B cell (primary cell): ENCODE measurements around the gene KRR1. TPM values are rescaled to one million over a fixed set of nuclear protein-coding genes. Genes with fewer than 3 reads are reported as not detected.
"Not testable (repeated sequence)": the region's sequence is repeated elsewhere in the genome, so short reads cannot be mapped to it uniquely, and the experiment has no call there.

Source experiments
- ATAC-seq: fragments of 200-7000 bp; cut with Tn5 transposase; one replicate; pipeline ENCODE4 v1.10.0; 2021; ENCODE audit warnings: low read depth, mild to moderate bottlenecking, moderate number of reproducible peaks, moderate library complexity
- CTCF ChIA-PET: fragments of 350-600 bp; sonication (Branson Sonifier 250); formaldehyde crosslinking; loops from one replicate; lab custom pipeline; 2021; ENCODE audit warnings: antibody characterized with exemption, inconsistent platforms; lab: Charles Lee
- POLR2A ChIA-PET: fragments of 350-600 bp; sonication (Branson Sonifier 250); formaldehyde crosslinking; loops from one replicate; lab custom pipeline; 2021; ENCODE audit warnings: antibody characterized with exemption; lab: Charles Lee
- DNase-seq: peaks from one replicate; pipeline ENCODE4 v3.0.0; 2013
- H2AFZ ChIP-seq: 2 replicates; pipeline ENCODE4 v1.6.1; 2012; ENCODE audit warnings: mild to moderate bottlenecking, low read depth, low read length; ENCODE audit not compliant: insufficient read depth, poor library complexity, severe bottlenecking
- H3K27ac ChIP-seq, 2 donors: 1 replicate in 1 of 2; 2 replicates in 1 of 2; pipeline ENCODE4 v1.5.1; 2012 to 2013; ENCODE audit warnings: low read length in 2 of 2, mild to moderate bottlenecking in 2 of 2, moderate library complexity in 1 of 2
- H3K27me3 ChIP-seq, 4 experiments: fragments of 200-600 bp in 1 of 4; sonication (generic) in 1 of 4; replicated peaks in 1 of 4; 1 replicate in 2 of 4; 2 replicates in 2 of 4; pipeline versions ENCODE4 v1.6.1 to v1.7.0; 2013 to 2016; ENCODE audit warnings: low read length in 3 of 4, mild to moderate bottlenecking in 2 of 4, mixed read lengths in 1 of 4, moderate library complexity in 1 of 4; ENCODE audit not compliant: insufficient read depth in 4 of 4, control insufficient read depth in 3 of 4; ENCODE audit errors: control extremely low read depth in 1 of 4
- H3K36me3 ChIP-seq, 2 experiments: replicated peaks in 1 of 2; 1 replicate in 1 of 2; 2 replicates in 1 of 2; pipeline versions ENCODE4 v1.6.1 to v1.7.1; 2013; ENCODE audit warnings: low read length in 1 of 2; ENCODE audit not compliant: insufficient read depth in 2 of 2, control insufficient read depth in 1 of 2; ENCODE audit errors: control extremely low read depth in 1 of 2, extremely low read depth in 1 of 2
- H3K4me1 ChIP-seq, 2 donors: fragments of 200-600 bp in 1 of 2; sonication (generic) in 1 of 2; 1 replicate in 1 of 2; 2 replicates in 1 of 2; pipeline versions ENCODE4 v1.5.1 to v1.6.1; 2013 to 2017; ENCODE audit warnings: low read length in 2 of 2; ENCODE audit not compliant: control insufficient read depth in 2 of 2, insufficient read depth in 2 of 2
- H3K4me2 ChIP-seq: replicated peaks from 2 replicates; pipeline ENCODE3; 2012; ENCODE audit warnings: mild to moderate bottlenecking, low read depth, low read length; ENCODE audit not compliant: poor library complexity, severe bottlenecking
- H3K4me3 ChIP-seq, 5 experiments: fragments of 200-600 bp in 1 of 5; sonication (generic) in 1 of 5; 1 replicate in 3 of 5; 2 replicates in 2 of 5; pipeline versions ENCODE4 v1.5.1 to v1.7.0; 2011 to 2016; ENCODE audit warnings: low read length in 4 of 5, mild to moderate bottlenecking in 4 of 5, low read depth in 2 of 5, control low read depth in 1 of 5, moderate library complexity in 1 of 5; ENCODE audit not compliant: insufficient read depth in 1 of 5; ENCODE audit errors: control extremely low read depth in 1 of 5, extremely low read depth in 1 of 5
- H3K79me2 ChIP-seq: fragments of 200-600 bp; sonication (generic); one replicate; pipeline ENCODE4 v1.6.0; 2016; ENCODE audit warnings: low read length; ENCODE audit not compliant: control insufficient read depth, insufficient read depth
- H3K9ac ChIP-seq: fragments of 200-600 bp; sonication (generic); 2 replicates; pipeline ENCODE4 v1.6.1; 2017; ENCODE audit warnings: mild to moderate bottlenecking, low read length, moderate library complexity
- H3K9me3 ChIP-seq, 3 donors: one replicate each; pipeline versions ENCODE4 v1.6.1 to v1.7.1; 2013; ENCODE audit warnings: low read length in 2 of 3; ENCODE audit not compliant: control insufficient read depth in 2 of 3, insufficient read depth in 1 of 3; ENCODE audit errors: control extremely low read depth in 1 of 3
- H4K20me1 ChIP-seq: 2 replicates; pipeline ENCODE4 v1.6.0; 2012; ENCODE audit warnings: mild to moderate bottlenecking, low read length; ENCODE audit not compliant: insufficient read depth, control insufficient read depth, poor library complexity, severe bottlenecking
- H3K27ac Mint-ChIP-seq: one replicate; pipeline ENCODE4 v1.8.0; 2021; ENCODE audit warnings: mixed read lengths
- H3K27me3 Mint-ChIP-seq: one replicate; pipeline ENCODE4 v1.8.0; 2021; ENCODE audit warnings: mixed read lengths
- H3K4me1 Mint-ChIP-seq: one replicate; pipeline ENCODE4 v1.8.0; 2021; ENCODE audit warnings: mixed read lengths
- H3K4me3 Mint-ChIP-seq: one replicate; pipeline ENCODE4 v1.8.0; 2021; ENCODE audit warnings: mixed read lengths
- H3K9me3 Mint-ChIP-seq: one replicate; pipeline ENCODE4 v1.8.0; 2022; ENCODE audit warnings: mixed read lengths; ENCODE audit not compliant: insufficient read depth
- EZH2 ChIP-seq: IDR thresholded peaks from 2 replicates; pipeline ENCODE4 v1.6.1; 2012; ENCODE audit warnings: borderline replicate concordance, low read depth, mild to moderate bottlenecking, moderate library complexity, low read length; ENCODE audit not compliant: insufficient read depth, poor library complexity, severe bottlenecking
- WGBS: methylation state at CpG from one replicate; pipeline ENCODE4 v1.1.5; 2013; ENCODE audit warnings: missing lambda C conversion rate; ENCODE audit not compliant: insufficient coverage; 5-methylcytosine and 5-hydroxymethylcytosine counted together
- intact Hi-C: fragments of 100-400 bp; cut with micrococcal nuclease; formaldehyde crosslinking; loops from one replicate; pipeline ENCODE4 v1.10.0; 2022
- polyA plus RNA-seq: library from polyadenylated mRNA; depleted of rRNA; stranded (reverse); fragments of >200 nt; gene quantifications from 2 replicates; pipeline ENCODE4 v1.2.3, GENCODE V29; 2012
- total RNA-seq, 2 donors: library from RNA; stranded (reverse); fragments of 120-200 nt in 1 of 2; gene quantifications; 1 replicate in 1 of 2; 2 replicates in 1 of 2; pipeline versions ENCODE4 v1.2.3 to v1.2.4, GENCODE V29; 2013 to 2022
- TF ChIP-seq, protein P1 (sequence below): fragments of 200-600 bp; IDR thresholded peaks from one replicate; pipeline ENCODE4 v1.8.0; 2022; ENCODE audit warnings: antibody characterized with exemption, mild to moderate bottlenecking

KRR1 gene
- total and polyA plus RNA-seq, 2 donors (not counting 1 experiment from before 2014, with no cell fraction given) = 16.3 to 87.7 TPM

- Mint-ChIP-seq H3K27ac (no peak overlapping the region), H3K27me3 (peaks cover 7% of the 10 kb centered on the region), H3K9me3 (no peaks in the 10 kb centered on the region), H3K4me1 (no peaks in the 10 kb centered on the region), H3K4me3 (no peak overlapping the region)
- H2AFZ ChIP-seq = no peak overlapping the region
- TF ChIP-seq, protein P1, sequence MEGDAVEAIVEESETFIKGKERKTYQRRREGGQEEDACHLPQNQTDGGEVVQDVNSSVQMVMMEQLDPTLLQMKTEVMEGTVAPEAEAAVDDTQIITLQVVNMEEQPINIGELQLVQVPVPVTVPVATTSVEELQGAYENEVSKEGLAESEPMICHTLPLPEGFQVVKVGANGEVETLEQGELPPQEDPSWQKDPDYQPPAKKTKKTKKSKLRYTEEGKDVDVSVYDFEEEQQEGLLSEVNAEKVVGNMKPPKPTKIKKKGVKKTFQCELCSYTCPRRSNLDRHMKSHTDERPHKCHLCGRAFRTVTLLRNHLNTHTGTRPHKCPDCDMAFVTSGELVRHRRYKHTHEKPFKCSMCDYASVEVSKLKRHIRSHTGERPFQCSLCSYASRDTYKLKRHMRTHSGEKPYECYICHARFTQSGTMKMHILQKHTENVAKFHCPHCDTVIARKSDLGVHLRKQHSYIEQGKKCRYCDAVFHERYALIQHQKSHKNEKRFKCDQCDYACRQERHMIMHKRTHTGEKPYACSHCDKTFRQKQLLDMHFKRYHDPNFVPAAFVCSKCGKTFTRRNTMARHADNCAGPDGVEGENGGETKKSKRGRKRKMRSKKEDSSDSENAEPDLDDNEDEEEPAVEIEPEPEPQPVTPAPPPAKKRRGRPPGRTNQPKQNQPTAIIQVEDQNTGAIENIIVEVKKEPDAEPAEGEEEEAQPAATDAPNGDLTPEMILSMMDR = no peak
- no peak for TF ChIP-seq EZH2
- H3K9ac ChIP-seq = no peak overlapping the region
- ChIA-PET CTCF (interaction anchor here (0.8 to 1.8 kb wide), 3 partner anchors 12 to 25 kb away, joined by 3 to 6 read pairs (median 4); no protein-coding TSS in a partner anchor), POLR2A (no interaction called here)
- H4K20me1 ChIP-seq = no peaks in the 10 kb centered on the region
- H3K9me3 ChIP-seq = peaks cover 0 to 15% (median 9%) of the 10 kb centered on the region in 3 donors
- ATAC-seq (no peak), DNase-seq (no peak)
- H3K4me1 ChIP-seq = no peaks in the 10 kb centered on the region
- no peaks in the 10 kb centered on the region for H3K27me3 ChIP-seq
- no peak overlapping the region for H3K4me2 ChIP-seq
- no peak overlapping the region for H3K27ac ChIP-seq
- intact Hi-C loops = no loop called here
- no peak overlapping the region for H3K4me3 ChIP-seq
- H3K36me3 ChIP-seq = no peaks in the 10 kb centered on the region
- H3K79me2 ChIP-seq = no peaks in the 10 kb centered on the region
Measured at GRCh38 chr12:75460204-75460603, 51.2 kb downstream of the KRR1 start.

- DNase-seq (no peak), ATAC-seq (no peak)
- H3K27me3 Mint-ChIP-seq = peaks cover 7% of the 10 kb centered on the region
- H4K20me1 ChIP-seq = no peaks in the 10 kb centered on the region
- H3K9ac ChIP-seq = no peak overlapping the region
- WGBS = 95% methylated on average over 2 of the region's 3 CpGs
- no peaks in the 10 kb centered on the region for H3K4me1 Mint-ChIP-seq
- intact Hi-C loops = no loop called here
- no peak overlapping the region for H3K27ac ChIP-seq
- H3K27me3 ChIP-seq = no peaks in the 10 kb centered on the region
- no peak overlapping the region for H3K4me3 Mint-ChIP-seq
- H3K79me2 ChIP-seq = no peaks in the 10 kb centered on the region
- ChIA-PET POLR2A (no interaction called here), CTCF (interaction anchor here (0.9 kb wide), 1 partner anchor 25 kb away, joined by 6 read pairs; no protein-coding TSS in a partner anchor)
- no peaks in the 10 kb centered on the region for H3K9me3 Mint-ChIP-seq
- no peaks in the 10 kb centered on the region for H3K4me1 ChIP-seq
- peaks cover 0 to 15% (median 9%) of the 10 kb centered on the region in 3 donors for H3K9me3 ChIP-seq
- H3K27ac Mint-ChIP-seq = no peak overlapping the region
- H3K4me2 ChIP-seq = no peak overlapping the region
- TF ChIP-seq, protein P1 = no peak
- TF ChIP-seq EZH2 = no peak
- H3K4me3 ChIP-seq = no peak overlapping the region
- no peaks in the 10 kb centered on the region for H3K36me3 ChIP-seq
- no peak overlapping the region for H2AFZ ChIP-seq
Measured at GRCh38 chr12:75459755-75460154, 51.7 kb downstream of the KRR1 start.

- POLR2A ChIA-PET, H3K4me2 ChIP-seq, H3K4me3 ChIP-seq, H3K27ac ChIP-seq, H3K27ac Mint-ChIP-seq, ATAC-seq, H3K4me1 ChIP-seq, DNase-seq, H3K4me1 Mint-ChIP-seq, H3K9ac ChIP-seq, H2AFZ ChIP-seq, H3K27me3 ChIP-seq, H3K9me3 Mint-ChIP-seq, H4K20me1 ChIP-seq, H3K36me3 ChIP-seq, H3K4me3 Mint-ChIP-seq, H3K79me2 ChIP-seq, CTCF ChIA-PET, intact Hi-C loops, H3K27me3 Mint-ChIP-seq: not testable (repeated sequence)
- WGBS = 64% methylated on average over 3 of the region's 9 CpGs
- peaks cover 0 to 11% (median 9%) of the 10 kb centered on the region in 3 donors for H3K9me3 ChIP-seq
Measured at GRCh38 chr12:75457866-75458265, 53.5 kb downstream of the KRR1 start.
